ENCODE results near the gene ERVFRD-1.
"Not testable (repeated sequence)": the region's sequence is repeated elsewhere in the genome, so short reads cannot be mapped to it uniquely, and the experiment has no call there.

ERVFRD-1 gene

DNA sequence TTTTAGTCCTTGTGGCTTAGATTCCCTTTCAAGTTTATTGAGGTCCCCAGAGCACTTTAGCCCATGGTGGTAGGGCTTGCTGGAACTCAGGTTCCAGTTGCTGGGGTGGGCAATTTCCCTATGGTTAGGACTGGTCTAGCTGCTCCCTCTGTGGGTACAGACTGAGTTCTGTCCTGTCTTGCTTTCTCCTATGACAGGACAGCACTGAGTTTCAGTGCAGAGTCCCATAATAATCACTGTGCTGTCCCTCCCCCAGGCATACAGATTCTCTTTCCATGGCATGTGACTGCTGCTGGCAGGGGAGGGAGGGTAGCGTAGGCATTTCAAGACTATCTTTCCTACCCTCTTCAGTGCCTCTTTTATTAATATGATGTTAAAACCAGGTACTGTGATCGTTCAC is 17.1 kb upstream of the ERVFRD-1 start:
- DNase-seq (ENCODE audit: low read depth, low spot score) = no peak

DNA sequence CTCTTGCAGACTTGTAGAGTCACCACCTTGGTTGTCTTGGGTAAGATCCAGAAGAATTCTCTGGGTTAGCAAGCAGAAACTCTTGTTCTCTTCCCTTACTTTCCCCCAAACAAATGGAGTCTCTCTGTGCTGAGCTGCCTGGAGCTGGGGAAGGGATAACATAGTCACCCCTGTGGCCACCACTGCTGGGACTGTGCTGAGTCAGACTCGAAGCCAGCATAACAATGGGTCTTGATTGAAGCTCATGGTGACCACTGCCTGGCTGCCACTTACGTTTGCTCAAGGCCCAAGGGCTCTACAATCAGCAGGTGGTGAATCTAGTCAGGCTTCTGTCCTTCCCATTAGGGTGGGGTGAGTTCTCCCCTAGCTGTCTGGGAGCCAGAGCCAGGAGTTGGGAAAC is 15.4 kb upstream of the ERVFRD-1 start:
- DNase-seq (ENCODE audit: low read depth, low spot score) = peak; percentile 74

DNA sequence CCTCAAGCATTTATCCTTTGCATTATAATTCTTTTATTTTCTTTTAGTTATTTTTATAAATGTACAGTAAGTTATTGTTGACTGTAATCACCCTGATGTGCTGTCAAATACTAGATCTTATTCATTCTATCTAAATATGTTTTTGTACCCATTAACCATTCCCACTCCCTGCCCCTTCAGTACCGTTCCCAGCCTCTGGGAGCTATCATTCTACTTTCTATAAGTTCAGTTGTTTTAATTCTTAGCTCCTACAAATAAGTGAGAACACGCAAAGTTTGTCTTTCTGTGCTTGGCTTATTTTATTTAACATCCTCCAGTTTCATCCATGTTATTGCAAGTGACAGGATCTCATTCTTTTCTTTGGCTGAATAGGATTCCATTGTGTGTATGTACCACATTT is 12.5 kb upstream of the ERVFRD-1 start:
- no peak for DNase-seq (ENCODE audit: low read depth, low spot score)

DNA sequence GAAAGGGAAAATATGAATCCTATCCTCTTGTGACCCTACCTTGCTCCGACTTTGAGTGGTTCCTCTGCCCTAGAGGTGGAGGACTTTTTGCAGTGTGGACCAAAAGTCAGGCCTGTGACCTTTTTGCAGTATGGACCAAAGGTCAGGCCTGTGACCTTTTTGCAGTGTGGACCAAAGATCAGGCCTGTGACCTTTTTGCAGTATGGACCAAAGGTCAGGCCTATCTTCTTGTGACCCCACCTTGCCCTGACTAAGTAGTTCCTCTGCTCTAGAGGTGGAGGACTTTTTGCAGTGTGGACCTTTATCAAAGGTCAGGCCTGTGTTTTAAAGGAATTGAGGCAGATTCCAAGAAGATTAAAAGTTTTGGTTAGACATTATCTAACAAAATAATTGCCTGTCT is 10.9 kb upstream of the ERVFRD-1 start:
- no peak for DNase-seq (ENCODE audit: low read depth, low spot score)

DNA sequence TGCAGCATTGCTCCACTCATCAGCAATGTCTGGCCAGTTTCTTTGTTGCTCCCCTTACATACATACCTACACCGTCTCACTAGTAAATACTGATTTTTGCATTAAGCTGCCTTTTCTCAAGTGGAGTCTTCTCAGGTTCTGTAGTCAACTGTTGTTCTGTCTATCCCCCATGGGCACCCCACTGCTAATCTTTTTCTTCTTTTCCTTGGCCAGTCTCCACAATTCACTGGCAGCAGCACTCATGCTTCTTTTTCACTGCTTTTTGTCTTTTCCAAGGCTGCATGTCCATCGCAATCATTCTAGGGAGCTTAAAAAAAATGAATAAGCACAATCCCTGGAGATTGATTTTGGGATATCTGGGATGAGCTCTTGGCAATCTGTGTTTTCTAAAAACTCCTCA is 10.3 kb upstream of the ERVFRD-1 start:
- DNase-seq (ENCODE audit: low read depth, low spot score) = peak; percentile 46

DNA sequence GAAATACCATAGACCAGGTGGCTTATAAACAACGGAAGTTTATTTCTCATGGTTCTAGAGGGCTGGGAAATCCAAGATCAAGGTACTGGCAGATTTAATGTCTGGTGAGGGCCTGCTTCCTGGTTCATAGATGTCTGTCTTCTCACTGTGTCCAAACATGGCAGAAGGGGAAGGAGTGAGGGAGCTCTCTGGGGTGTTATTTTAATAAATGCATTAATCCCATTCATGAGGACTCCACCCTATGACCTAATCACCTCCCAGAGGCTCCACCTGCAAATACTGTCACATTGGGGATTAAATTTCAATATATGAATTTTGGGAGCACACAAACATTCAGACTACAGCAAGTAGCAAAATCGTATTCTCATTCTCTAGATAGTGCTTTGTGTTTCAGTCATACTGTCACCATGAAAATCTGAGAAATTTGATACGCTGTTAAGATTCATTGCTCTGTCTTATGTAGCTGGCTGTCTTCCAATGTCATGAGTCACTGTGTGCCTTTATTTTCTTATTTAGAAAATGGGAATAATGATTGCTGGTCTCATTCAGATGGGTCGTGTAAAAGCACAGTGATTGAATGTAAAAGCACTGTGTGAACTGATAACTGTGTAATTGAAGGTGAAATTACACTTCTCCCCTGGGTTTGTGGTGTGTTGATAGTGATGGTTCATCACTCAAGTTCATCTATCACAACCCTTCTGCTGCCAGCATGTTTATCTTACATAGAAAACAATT is 8.9 kb upstream of the ERVFRD-1 start:
- DNase-seq (ENCODE audit: low read depth, low spot score) = peak; percentile 45

DNA sequence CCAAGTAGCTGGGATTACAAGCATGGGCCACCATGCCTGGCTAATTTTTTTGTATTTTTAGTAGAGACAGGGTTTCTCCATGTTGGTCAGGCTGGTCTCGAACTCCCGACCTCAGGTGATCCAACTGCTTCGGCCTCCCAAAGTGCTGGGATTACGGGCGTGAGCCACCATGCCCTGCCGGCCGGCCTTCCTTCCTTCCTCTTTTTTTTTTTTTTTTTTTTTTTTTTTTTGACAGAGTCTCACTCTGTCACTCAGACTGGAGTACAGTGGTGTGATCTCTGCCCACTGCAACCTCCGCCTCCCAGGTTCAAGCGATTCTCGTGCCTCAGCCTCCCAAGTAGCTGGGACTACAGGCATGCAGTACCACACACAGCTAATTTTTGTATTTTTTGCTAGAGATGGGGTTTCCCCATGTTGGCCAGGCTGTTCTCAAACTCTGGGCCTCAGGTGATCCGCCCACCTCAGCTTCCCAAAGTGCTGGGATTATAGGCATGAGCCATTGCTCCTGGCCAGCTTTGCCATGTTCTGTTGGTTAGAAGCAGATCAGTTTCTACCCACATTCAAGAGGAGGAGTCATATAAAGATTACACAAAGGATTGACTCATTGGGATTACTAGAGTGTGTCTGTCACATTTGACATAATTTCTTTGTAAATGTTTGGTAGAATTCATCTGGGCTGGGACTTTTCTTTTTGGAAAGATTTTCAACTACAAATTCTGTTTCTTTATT is 4.4 kb upstream of the ERVFRD-1 start:
- peak; percentile 26 for DNase-seq (ENCODE audit: low read depth, low spot score)

DNA sequence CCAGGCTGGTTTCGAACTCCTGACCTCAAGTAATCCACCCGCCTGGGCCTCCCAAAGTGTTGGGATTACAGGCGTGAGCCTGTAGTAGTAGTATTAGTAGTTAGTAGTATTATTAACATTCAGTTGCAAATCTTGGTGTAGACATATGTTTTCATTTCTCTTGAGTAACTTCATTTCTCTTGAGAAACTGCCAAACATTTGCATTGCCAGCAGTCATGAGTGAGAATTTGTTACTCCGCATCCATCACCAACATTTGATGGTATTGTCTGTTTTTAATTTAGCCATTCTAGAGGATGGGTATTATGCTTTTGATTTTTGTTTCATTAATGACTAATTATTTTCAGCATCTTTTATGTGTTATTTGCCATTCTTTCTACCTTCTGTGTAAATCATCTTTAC is 1.5 kb upstream of the ERVFRD-1 start:
- DNase-seq (ENCODE audit: low read depth, low spot score) = no peak

DNA sequence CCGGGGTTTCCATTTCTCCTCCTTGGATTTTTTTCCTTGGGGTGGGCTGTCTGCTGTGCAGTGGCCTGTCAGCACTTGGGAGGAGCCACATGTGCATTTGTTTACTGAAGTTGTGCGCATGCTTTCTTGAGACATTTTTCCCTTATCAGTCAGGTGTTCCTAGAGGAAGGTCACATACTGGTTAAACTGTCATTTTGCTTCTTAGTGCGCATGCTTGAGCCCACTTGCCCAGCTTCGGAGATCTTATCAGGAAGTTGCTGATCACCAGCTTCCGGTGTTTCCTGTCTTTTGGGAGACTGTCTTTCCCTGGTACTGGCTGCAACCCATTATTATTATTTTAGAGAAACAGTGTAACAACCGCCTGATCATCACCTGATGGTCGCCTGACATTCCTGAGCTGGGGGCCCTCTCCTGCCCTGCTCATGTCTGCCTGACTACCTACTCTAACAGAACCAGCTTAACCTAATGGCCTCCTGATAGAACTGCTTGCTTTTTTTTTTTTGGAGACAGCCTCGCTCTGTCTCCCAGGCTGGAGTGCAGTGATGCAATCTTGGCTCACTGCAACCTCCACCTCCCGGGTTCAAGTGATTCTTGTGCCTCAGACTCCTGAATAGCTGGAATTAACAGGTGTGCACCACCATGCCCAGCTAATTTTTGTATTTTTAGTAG is 378 bp upstream of the ERVFRD-1 start:
- no peak for DNase-seq (ENCODE audit: low read depth, low spot score)

DNA sequence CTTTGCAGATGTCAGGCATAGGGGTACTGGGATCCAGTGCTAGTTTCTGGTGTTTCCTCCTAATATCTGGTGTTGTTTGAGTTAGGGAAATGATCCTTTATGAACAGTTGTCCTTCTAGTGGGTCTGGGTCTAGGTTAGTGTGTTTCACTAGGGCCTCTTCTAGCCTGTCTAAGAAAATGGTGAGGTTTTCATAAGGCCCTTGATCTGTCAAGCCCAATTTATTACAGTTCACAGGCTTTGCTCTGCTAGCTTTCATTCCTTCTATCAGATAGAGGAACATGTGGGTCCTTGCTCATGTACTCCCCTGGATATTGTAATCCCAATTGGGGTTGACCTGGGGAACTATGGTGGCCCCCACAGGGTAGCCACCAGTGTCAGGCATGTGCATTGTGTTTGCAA is 2.8 kb downstream of the ERVFRD-1 start:
- DNase-seq (ENCODE audit: low read depth, low spot score) = no peak

DNA sequence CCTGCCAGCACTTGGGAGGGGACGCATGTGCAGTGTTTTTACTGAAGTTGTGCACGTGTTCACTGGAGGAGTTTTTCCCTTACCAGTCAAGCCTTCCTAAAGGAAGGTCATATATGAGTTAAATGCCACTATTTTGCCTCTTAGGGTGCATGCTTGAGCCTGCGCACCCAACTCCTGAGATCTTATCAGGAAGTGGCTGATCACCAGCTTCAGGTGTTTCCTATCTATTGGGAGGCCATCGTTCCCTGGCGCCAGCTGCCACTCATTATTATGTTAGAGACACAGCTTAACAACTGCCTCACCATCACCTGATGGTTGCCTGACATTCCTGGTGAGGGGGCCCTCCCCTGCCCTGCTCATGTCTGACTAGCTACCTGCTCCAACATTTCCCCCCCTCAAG is 8.5 kb downstream of the ERVFRD-1 start:
- DNase-seq (ENCODE audit: low read depth, low spot score) = no peak

DNA sequence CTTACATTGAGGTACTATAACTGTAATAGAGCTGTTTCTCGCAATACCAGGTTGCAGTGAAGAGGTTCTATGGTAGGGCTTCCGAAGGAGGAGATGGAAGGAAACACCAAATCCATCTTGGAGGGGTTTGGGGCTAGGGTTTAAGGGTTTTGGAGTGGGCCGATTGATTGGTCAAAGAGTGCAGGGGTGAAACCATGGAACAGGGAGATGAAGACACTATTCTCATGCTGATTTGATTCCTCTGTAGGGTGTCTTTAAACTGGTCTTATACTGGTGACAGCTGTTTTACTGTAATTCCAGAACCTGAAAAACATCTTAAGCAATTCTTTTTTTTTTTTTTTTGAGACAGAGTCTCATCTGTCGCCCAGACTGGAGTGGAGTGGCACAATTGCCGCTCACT is 10.1 kb downstream of the ERVFRD-1 start:
- DNase-seq (ENCODE audit: low read depth, low spot score) = no peak

DNA sequence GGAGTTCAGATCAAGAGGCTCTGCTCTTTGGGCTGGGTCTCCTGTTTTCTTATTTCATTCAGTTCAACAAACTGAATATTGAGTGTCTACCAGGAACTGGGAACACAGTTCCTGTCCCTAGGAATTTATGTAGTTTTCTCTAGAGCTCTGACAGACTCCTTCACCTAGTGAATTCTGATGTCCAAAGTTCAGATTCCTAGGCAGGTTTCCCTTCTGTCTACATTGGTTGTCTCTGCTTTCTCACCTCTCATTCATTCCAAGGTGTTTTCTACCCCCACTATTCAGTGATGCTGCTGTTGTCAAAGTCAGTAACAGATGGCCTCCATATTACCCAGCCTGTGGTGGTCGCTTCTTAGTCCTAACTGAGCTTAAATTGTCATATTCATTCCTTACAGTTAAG is 13.5 kb downstream of the ERVFRD-1 start:
- DNase-seq (ENCODE audit: low read depth, low spot score) = no peak

DNA sequence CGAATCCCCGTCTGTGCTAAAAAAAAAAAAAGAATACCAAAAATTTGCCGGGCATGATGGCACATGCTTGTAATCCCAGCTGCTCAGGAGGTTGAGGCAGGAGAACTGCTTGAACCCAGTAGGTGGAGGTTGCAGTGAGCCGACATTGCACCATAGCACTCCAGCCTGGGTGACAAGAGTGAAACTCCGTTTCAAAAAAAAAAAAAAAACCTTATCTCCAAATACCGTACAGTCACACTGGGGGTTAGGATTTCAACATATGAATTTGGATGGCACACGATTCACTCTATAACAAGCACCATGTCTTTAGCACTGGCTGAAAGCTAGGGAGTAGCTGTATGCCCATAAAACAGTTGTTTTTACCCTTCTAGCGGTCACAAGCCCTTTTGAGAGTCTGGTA is 14.0 kb downstream of the ERVFRD-1 start:
- DNase-seq (ENCODE audit: low read depth, low spot score) = no peak

DNA sequence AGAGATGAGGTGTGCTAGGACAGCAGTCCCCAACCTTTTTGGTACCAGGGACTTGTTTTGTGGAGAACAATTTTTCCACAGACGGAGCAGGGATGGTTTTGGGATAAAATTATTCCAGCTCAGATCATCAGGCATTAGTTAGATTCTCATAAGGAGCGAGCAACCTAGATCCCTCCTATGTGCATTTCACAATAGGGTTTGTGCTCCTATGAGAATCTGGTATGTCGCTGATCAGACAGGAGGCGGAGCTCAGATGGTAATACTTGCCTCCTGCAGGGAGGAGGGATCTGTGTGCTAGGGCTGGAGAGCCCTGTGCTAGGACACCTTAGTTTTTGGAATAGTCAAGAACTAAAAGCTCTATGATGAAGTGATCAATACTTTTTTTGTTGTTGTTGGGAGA is 15.4 kb downstream of the ERVFRD-1 start:
- peak; percentile 47 for DNase-seq (ENCODE audit: low read depth, low spot score)

DNA sequence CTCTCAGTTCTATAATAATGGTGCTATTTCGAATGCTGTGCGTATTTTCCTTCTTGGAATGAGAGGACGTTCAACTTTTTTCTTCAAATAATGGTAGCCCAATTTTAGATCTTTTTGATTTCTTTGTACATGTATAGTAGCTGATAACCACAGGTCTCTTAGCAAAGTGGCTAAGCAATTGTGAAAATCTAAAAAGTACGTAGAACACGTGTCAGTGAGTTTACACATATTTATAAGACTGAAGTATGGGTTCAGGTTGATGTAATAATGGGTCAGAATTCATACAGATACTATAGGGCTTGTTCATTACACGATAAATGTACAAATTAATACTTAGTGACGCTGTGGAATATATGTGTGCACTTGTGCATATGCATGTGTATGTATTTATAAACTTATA is 16.6 kb downstream of the ERVFRD-1 start:
- DNase-seq (ENCODE audit: low read depth, low spot score) = no peak

DNA sequence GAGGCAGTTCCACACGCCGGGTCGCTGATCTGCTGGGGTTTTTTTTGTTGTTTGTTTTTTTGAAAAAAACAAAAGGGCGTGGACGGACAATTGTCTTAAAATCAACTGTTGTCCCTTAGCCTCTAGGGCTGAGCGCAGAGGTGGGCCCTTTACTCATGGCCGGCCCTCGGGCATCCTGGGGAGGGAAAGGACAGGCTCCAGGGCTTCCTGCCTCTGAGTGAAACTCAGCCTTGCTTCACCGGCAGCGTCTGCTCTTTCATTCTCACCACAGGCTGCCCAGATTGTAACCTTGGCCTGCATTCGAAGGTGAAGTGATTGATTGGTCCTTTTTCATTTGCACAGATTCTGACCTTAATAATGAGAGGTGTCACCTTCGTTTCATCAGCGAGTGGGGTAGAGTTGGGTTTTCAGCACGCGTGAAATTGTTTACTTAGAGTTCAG is 17.1 kb downstream of the ERVFRD-1 start:
- DNase-seq (ENCODE audit: low read depth, low spot score) = peak; percentile 66

DNA sequence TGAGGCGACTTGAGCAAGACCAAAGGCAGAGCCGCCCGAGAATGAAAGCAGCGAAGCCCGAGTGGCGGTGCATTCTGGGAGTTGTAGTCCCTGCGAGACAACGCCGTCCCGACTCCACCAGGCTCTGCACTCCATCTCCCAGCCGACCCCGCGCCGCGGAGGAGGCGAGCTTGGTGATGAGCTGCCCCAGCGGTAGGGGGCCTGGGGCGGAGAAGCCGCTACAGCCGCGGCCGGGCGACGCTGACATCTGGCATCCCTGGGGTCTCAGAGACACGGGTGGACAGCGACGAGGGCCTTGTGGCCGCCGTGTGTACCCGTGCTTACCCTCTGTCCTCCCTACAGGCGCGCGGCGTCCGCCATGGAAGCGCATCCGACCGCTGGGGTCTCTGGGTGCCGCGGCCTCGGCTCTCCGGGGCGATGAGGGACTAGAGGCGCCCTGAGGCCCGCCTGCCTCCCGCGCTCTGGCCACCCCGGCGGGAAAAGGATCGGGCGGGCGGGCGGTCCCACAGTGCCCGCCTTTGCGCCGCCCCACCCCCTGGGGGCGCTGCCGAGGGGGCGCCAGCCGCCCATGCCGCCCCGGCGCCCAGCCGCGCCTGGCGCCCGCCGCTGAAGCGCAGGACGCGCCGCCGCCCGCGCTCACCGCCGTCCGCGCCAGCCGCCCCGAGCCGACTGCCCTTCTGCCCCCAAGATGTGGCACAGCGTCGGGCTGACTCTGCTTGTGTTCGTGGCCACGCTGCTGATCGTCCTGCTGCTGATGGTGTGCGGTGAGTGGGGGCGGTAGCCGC is 17.7 kb downstream of the ERVFRD-1 start, which contains the start of gene SMIM13:
TSS of gene SMIM13 (plus strand) at position 209 of the 785 bp plus-strand sequence. CDS start at position 689, 480 bp downstream.
- peak; percentile 99 for DNase-seq (ENCODE audit: low read depth, low spot score)

DNA sequence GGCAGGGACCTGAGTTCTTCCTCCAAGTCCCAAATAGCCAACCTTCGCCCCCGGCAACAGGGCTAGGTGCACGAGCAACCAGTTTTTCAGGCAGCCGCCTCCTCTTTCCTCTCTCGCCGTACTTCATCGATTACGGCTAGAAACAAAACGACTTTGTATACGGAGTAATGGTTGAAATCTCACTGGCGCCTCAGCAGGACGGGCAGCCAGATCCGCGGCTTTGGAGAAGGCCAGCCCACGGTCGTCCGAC is 18.2 kb downstream of the ERVFRD-1 start:
- DNase-seq (ENCODE audit: low read depth, low spot score) = no peak

DNA sequence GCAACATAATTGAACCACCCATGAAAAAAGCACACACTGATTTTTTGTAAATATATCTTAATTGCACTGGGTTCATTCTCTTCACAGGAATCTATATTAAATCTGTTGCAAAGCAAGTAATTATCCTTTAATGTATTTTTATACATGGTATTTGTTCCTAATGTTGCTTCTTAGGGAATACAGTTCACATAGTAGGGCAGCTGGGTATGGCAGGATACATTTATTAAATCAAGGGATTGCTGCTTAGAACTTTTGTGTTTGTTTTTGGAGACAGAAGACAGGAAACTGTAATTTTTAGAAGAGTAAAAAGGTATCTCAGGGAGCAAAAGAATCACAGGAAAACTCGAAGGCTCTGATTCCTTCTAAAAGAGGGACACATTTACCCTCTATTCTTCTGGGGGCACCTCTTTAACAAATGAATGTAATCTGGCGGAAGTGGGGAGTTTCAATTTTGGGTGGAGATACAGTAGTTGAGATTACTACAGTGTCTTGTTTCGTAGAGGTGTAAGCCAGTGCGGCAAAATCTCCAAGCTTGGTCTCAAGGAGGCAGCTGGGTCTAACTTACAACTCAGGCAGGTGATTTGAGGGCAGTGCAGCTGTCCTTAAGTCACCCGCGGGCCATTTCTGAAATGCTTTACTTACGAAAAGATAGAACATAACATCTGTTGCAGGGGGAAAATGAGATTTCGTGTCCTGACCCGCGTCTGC is 18.7 kb downstream of the ERVFRD-1 start:
- DNase-seq (ENCODE audit: low read depth, low spot score) = no peak

DNA sequence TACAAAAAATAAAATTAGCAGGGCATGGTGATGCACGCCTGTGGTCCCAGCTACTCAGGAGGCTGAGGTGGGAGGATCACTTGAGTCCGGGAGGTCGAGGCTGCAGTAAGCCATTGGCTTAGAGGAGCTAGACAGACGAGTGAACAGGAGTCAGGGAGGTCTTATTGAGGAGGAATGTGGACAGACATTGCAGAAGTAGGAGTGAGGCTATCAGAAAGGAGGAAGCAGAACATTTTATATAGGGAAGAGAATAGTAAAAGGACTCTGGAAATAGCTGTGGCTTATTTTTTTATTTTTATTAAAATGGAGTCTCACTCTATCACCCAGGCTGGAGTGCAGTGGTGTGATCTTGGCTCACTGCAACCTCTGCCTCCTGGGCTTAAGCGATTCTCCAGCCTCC is 20.4 kb downstream of the ERVFRD-1 start:
- not testable (repeated sequence) for DNase-seq (ENCODE audit: low read depth, low spot score)

DNA sequence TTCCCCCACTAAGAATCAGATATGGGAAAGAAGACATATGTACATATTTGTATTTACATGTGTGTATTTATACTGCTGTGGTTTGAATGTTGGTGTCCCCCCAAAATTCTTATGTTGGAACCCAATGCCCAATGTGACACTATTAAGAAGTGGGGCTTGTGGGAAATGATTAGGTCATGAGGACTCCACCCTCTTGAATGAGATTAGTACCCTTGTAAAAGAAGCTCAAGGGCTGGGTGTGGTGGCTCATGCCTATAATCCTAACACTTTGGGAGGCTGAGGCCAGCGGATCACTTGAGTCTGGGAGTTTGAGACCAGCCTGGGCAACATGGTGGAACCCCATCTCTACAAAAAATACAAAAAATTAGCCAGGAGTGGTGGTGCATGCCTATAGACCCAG is 21.8 kb downstream of the ERVFRD-1 start:
- DNase-seq (ENCODE audit: low read depth, low spot score) = no peak

All from astrocyte of the hippocampus (primary cell).